A673 (cell line): Measurements from ENCODE around the gene ATE1. TPM values are rescaled to one million over a fixed set of nuclear protein-coding genes. Genes with fewer than 3 reads are reported as not detected.

Source experiments
- BruUV-seq: library from RNA; stranded (reverse); fragments of 400-500 nt; replicated peaks from 2 replicates; lab custom pipeline; 2021; lab: Mats Ljungman, UMichigan
- CTCF ChIA-PET: fragments of 300-600 bp; sonication (Branson Sonifier 250); formaldehyde crosslinking; loops from one replicate; lab custom pipeline; 2022; ENCODE audit warnings: antibody characterized with exemption; lab: Charles Lee
- POLR2A ChIA-PET: fragments of 300-600 bp; sonication (Branson Sonifier 250); formaldehyde crosslinking; loops from one replicate; lab custom pipeline; 2022; ENCODE audit warnings: antibody characterized with exemption; ENCODE audit not compliant: low non-redundant PET; lab: Charles Lee
- DNase-seq: peaks from one replicate; pipeline ENCODE4 v3.0.0-alpha.2; 2015; ENCODE audit warnings: low spot score
- H3K27ac ChIP-seq: fragments of 200-600 bp; sonication (generic); 2 replicates; pipeline ENCODE4 v1.5.1; 2016; ENCODE audit warnings: mixed run types, low read depth, mild to moderate bottlenecking, mixed read lengths, antibody characterized with exemption, low read length; ENCODE audit not compliant: poor library complexity, severe bottlenecking
- H3K27me3 ChIP-seq: fragments of 200-600 bp; sonication (generic); replicated peaks from 2 replicates; pipeline ENCODE4 v1.6.1; 2017; ENCODE audit warnings: mixed run types, low read depth, mild to moderate bottlenecking, mixed read lengths, antibody characterized with exemption, low read length; ENCODE audit not compliant: insufficient read depth, poor library complexity
- H3K36me3 ChIP-seq: fragments of 200-600 bp; sonication (generic); 2 replicates; pipeline ENCODE4 v1.6.1; 2016; ENCODE audit warnings: mixed run types, mild to moderate bottlenecking, mixed read lengths, antibody characterized with exemption, low read length; ENCODE audit not compliant: insufficient read depth, poor library complexity, severe bottlenecking
- H3K4me1 ChIP-seq: fragments of 200-600 bp; sonication (generic); 2 replicates; pipeline ENCODE4 v1.6.1; 2017; ENCODE audit warnings: mixed run types, mild to moderate bottlenecking, mixed read lengths, antibody characterized with exemption, low read length; ENCODE audit not compliant: insufficient read depth, poor library complexity, severe bottlenecking
- H3K4me3 ChIP-seq: fragments of 200-600 bp; sonication (generic); 2 replicates; pipeline ENCODE4 v1.5.1; 2016; ENCODE audit warnings: low read depth, mixed run types, mild to moderate bottlenecking, mixed read lengths, low read length; ENCODE audit not compliant: poor library complexity, severe bottlenecking
- H3K9me3 ChIP-seq: fragments of 200-600 bp; sonication (generic); 2 replicates; pipeline ENCODE4 v1.6.1; 2016; ENCODE audit warnings: mixed run types, low read depth, mild to moderate bottlenecking, mixed read lengths, antibody characterized with exemption, low read length; ENCODE audit not compliant: poor library complexity, severe bottlenecking
- EZH2 ChIP-seq: fragments of 200-600 bp; sonication (generic); IDR thresholded peaks from 2 replicates; pipeline ENCODE4 v1.6.1; 2017; ENCODE audit warnings: borderline replicate concordance, low read depth, mild to moderate bottlenecking, mixed read lengths, antibody characterized with exemption, low read length; ENCODE audit not compliant: poor library complexity, severe bottlenecking
- intact Hi-C: fragments of 100-400 bp; cut with micrococcal nuclease; formaldehyde crosslinking; loops from one replicate; pipeline ENCODE4 v1.10.0; 2022; ENCODE audit not compliant: unreplicated experiment
- total RNA-seq: library from RNA; stranded (reverse); gene quantifications from 2 replicates; pipeline ENCODE4 v1.2.3, GENCODE V29; 2021
- TF ChIP-seq, protein P1 (sequence below): fragments of 300-800, 200-600 bp; sonication (generic); conservative IDR thresholded peaks from 2 replicates; pipeline ENCODE4 v1.5.1; 2017; ENCODE audit warnings: low read depth, mild to moderate bottlenecking, antibody characterized with exemption, low read length, moderate library complexity, mixed read lengths

Gene ATE1
- total RNA-seq, 1 experiment from 2014 or later, result 27.0 TPM

- CTCF ChIA-PET, result no interaction called here
- intact Hi-C loops, result no loop called here
- Histone ChIP-seq H3K4me3 (no peak overlapping the region), H3K4me1 (no peaks in the 10 kb centered on the region), H3K27me3 (peaks cover 47% of the 10 kb centered on the region), H3K27ac (no peak overlapping the region), H3K9me3 (no peaks in the 10 kb centered on the region), H3K36me3 (no peaks in the 10 kb centered on the region)
- TF ChIP-seq, protein P1, sequence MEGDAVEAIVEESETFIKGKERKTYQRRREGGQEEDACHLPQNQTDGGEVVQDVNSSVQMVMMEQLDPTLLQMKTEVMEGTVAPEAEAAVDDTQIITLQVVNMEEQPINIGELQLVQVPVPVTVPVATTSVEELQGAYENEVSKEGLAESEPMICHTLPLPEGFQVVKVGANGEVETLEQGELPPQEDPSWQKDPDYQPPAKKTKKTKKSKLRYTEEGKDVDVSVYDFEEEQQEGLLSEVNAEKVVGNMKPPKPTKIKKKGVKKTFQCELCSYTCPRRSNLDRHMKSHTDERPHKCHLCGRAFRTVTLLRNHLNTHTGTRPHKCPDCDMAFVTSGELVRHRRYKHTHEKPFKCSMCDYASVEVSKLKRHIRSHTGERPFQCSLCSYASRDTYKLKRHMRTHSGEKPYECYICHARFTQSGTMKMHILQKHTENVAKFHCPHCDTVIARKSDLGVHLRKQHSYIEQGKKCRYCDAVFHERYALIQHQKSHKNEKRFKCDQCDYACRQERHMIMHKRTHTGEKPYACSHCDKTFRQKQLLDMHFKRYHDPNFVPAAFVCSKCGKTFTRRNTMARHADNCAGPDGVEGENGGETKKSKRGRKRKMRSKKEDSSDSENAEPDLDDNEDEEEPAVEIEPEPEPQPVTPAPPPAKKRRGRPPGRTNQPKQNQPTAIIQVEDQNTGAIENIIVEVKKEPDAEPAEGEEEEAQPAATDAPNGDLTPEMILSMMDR, result no peak
- TF ChIP-seq EZH2, result no peak
- POLR2A ChIA-PET, result no interaction called here
- DNase-seq, result no peak
- BruUV-seq, result no TSS peak
These were observed 231.9 kb downstream of the ATE1 start for GRCh38 chr10:121695731-121696464.

DNA sequence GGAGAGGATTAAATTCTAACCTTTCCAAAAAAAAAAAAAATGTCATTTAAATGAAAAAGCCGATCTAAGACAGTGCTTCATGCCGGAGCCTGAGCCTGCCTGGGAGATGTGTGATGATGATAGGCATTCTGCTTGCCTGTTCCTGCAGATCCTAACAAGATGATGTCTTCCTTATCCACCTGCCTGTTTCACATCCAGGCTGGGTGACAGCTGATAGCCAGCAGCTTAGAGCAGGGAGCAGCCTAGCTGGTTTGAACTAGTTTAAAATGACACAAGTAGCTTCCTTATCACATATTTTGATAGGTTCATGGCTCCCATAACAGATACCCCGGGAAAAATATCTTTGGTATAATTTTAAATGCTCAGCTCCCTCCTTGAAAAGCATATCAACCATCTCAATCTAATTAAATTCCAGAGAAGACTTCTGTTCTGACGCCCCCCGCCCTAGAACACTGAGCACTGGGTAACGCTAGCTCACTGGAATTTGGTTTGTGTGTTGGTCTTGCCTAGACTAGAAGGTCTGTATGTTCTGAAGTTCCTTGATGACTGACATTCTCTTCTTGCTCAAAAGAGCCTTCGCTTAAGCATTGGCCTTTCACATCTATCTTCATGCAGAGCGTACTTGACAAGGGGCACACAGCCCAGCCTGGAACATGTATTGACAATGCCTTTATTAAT, 232.7 kb downstream of the ATE1 start:
- Histone ChIP-seq H3K36me3 (no peaks in the 10 kb centered on the region), H3K27ac (no peak overlapping the region), H3K9me3 (no peaks in the 10 kb centered on the region), H3K4me3 (no peak overlapping the region), H3K4me1 (no peaks in the 10 kb centered on the region), H3K27me3 (peaks cover 55% of the 10 kb centered on the region)
- intact Hi-C loops, result no loop called here
- no TSS peak for BruUV-seq
- CTCF ChIA-PET, result no interaction called here
- TF ChIP-seq EZH2, result no peak
- POLR2A ChIA-PET, result no interaction called here
- no peak for DNase-seq

DNA sequence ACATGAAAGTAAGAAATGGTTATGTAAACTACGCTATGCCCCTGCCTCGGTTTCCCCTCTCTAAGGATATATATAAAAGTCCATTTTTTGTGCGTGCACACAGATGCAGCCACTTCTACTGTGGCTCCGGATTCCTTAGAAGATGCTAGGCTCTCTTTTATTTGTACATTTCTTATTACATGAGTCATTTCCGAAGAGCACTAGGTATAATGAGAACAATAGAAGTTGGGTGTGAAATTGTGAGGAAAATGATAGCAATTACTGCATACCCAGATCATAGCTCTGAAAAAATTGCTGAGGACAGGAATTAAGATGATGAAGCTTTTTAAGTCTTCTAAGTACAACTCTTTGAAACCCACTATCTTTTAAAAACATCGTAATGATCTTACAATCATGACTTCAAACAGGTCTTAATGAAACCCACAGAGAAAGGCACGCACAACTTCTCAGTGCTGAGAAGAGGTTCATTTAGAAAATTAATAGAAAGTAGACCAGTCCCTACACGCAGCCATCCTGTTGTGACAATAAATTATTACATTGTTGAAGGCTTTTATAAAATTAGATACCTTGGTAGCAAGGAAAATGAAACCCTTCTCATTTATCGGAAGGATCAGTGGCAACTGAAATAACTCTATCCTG, 233.4 kb downstream of the ATE1 start:
- POLR2A ChIA-PET, result no interaction called here
- peaks cover 61% of the 10 kb centered on the region for H3K27me3 ChIP-seq

More for the DNA sequence above, 233.4 kb downstream of the ATE1 start:
- no peaks in the 10 kb centered on the region for H3K9me3 ChIP-seq
- TF ChIP-seq EZH2, result no peak
- TF ChIP-seq, protein P1, result no peak
- no TSS peak for BruUV-seq
- H3K27ac ChIP-seq, result no peak overlapping the region
- no peak overlapping the region for H3K4me3 ChIP-seq
- intact Hi-C loops, result no loop called here
- no peak for DNase-seq
- no peaks in the 10 kb centered on the region for H3K36me3 ChIP-seq
- H3K4me1 ChIP-seq, result no peaks in the 10 kb centered on the region
- CTCF ChIA-PET, result no interaction called here
